K562 (cell line): ENCODE data around the gene ALOXE3. TPM values are rescaled to one million over a fixed set of nuclear protein-coding genes. Genes with fewer than 3 reads are reported as not detected.

Experiments
- AFF1 ChIP-seq, 2 experiments: fragments of 450-650 bp; IDR thresholded peaks; 2 replicates each; pipeline ENCODE4 v1.6.1; 2018; ENCODE audit warnings: mild to moderate bottlenecking in 2 of 2, low read depth in 1 of 2; ENCODE audit not compliant: partially characterized antibody in 2 of 2
- GATAD2A ChIP-seq: fragments of 450-650 bp; IDR thresholded peaks from 2 replicates; pipeline ENCODE4 v1.6.1; 2017
- KDM2B ChIP-seq: fragments of 250-450 bp; sonication (Bioruptor Pico); IDR thresholded peaks from 2 replicates; pipeline ENCODE4 v1.8.0; 2021; ENCODE audit warnings: mild to moderate bottlenecking, moderate library complexity
- RBM17 ChIP-seq: fragments of 200-400 bp; formaldehyde crosslinking; IDR thresholded peaks from 2 replicates; pipeline ENCODE4 v1.6.1; 2017; ENCODE audit warnings: low read depth, mild to moderate bottlenecking, low read length, borderline replicate concordance
- RERE ChIP-seq: sonication (generic); formaldehyde crosslinking; IDR thresholded peaks from 2 replicates; pipeline ENCODE4 v1.8.0; 2023; ENCODE audit warnings: missing genetic modification reagents, mild to moderate bottlenecking, borderline replicate concordance
- SREBF2 ChIP-seq: sonication (generic); formaldehyde crosslinking; IDR thresholded peaks from 2 replicates; pipeline ENCODE4 v1.4.0; 2020; ENCODE audit warnings: mild to moderate bottlenecking, missing genetic modification reagents
- ZBTB7A ChIP-seq: IDR thresholded peaks from 2 replicates; pipeline ENCODE4 v1.6.1; 2011; ENCODE audit warnings: low read depth, mild to moderate bottlenecking, low read length, moderate library complexity, borderline replicate concordance; ENCODE audit not compliant: control insufficient read depth
- ZFP30 ChIP-seq: fragments of 250-450 bp; sonication (Bioruptor Pico); IDR thresholded peaks from 2 replicates; pipeline ENCODE4 v1.8.0; 2022; ENCODE audit warnings: moderate library complexity, mild to moderate bottlenecking, inconsistent platforms, borderline replicate concordance
- ZNF609 ChIP-seq: sonication (generic); formaldehyde crosslinking; IDR thresholded peaks from 2 replicates; pipeline ENCODE4 v1.8.1; 2023; ENCODE audit warnings: missing genetic modification reagents, mild to moderate bottlenecking, borderline replicate concordance
- ZSCAN32 ChIP-seq: fragments of 450-650 bp; formaldehyde crosslinking; IDR thresholded peaks from 2 replicates; pipeline ENCODE4 v1.4.0; 2020; ENCODE audit warnings: mild to moderate bottlenecking, moderate library complexity
- polyA plus RNA-seq, 8 experiments: library from polyadenylated mRNA; depleted of rRNA in 4 of 8; stranded (reverse) in 5 of 8; unstranded in 3 of 8; fragments of >200 nt; fragmentation: Nextera tagmentation in 2 of 8; fragmentation: Illumina TruSeq in 1 of 8; extraction: Ambion mirVana in 2 of 8; extraction: Trizol in 1 of 8; gene quantifications; 2 replicates each; pipeline versions ENCODE4 v1.2.1 to v1.2.3, GENCODE V29; 2011 to 2014; ENCODE audit warnings: inconsistent platforms in 1 of 8, missing spikeins in 1 of 8
- total RNA-seq, 7 experiments: library from RNA; depleted of rRNA in 6 of 7; stranded (reverse); fragments of >200 nt in 6 of 7; fragmentation: Illumina TruSeq in 2 of 7; extraction: Trizol in 2 of 7; gene quantifications; 2 replicates each; pipeline versions ENCODE4 v1.2.1 to v1.2.3, GENCODE V29; 2011 to 2021; ENCODE audit warnings: low replicate concordance in 1 of 7

The ALOXE3 gene
- total and polyA plus RNA-seq, 9 of the 15 experiments (the other 6 are each of a cell fraction or from before 2014, with no cell fraction given), result 0.04 TPM; not detected in 8

- TF ChIP-seq RERE, result no peak
- no peak for TF ChIP-seq AFF1 (IDR thresholded peaks at IDR 0.05; ENCODE audit: low read depth in 1 of 2, partially characterized antibody in 2 of 2)
- no peak for TF ChIP-seq ZFP30 (CRISPR knock-in tag)
- TF ChIP-seq ZSCAN32 (CRISPR knock-in tag), result no peak
- TF ChIP-seq GATAD2A, result no peak
- no peak for TF ChIP-seq SREBF2 (CRISPR knock-in tag)
- TF ChIP-seq ZNF609 (CRISPR knock-in tag), result no peak
- TF ChIP-seq KDM2B (CRISPR knock-in tag), result no peak
- TF ChIP-seq ZBTB7A, result no peak
- TF ChIP-seq RBM17, result no peak
Observed at GRCh38 chr17:8156246-8156992, 38.1 kb upstream of the ALOXE3 start (continued).
